AG20443 (cell line): ENCODE data around the gene ZNF574.
A peak's percentile ranks its signal among the peaks of the same experiment; 100 is the strongest.
"Not testable (repeated sequence)": the region's sequence is repeated elsewhere in the genome, so short reads cannot be mapped to it uniquely, and the experiment has no call there.

ENCODE experiments used
- DNase-seq: peaks from one replicate; pipeline ENCODE4 v3.0.0; 2012; ENCODE audit warnings: low spot score, mixed read lengths

The ZNF574 gene

DNA sequence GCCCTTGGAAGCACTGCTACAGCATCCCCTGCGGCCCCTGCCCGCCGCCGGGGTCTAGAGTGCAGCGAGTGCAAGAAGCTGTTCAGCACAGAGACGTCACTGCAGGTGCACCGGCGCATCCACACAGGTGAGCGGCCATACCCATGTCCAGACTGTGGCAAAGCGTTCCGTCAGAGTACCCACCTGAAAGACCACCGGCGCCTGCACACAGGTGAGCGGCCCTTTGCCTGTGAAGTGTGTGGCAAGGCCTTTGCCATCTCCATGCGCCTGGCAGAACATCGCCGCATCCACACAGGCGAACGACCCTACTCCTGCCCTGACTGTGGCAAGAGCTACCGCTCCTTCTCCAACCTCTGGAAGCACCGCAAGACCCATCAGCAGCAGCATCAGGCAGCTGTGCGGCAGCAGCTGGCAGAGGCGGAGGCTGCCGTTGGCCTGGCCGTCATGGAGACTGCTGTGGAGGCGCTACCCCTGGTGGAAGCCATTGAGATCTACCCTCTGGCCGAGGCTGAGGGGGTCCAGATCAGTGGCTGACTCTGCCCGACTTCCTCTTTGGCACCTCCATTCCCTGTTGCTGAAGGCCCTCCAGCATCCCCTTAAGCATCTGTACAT, 4.9 kb downstream of the ZNF574 start:
- no peak for DNase-seq

DNA sequence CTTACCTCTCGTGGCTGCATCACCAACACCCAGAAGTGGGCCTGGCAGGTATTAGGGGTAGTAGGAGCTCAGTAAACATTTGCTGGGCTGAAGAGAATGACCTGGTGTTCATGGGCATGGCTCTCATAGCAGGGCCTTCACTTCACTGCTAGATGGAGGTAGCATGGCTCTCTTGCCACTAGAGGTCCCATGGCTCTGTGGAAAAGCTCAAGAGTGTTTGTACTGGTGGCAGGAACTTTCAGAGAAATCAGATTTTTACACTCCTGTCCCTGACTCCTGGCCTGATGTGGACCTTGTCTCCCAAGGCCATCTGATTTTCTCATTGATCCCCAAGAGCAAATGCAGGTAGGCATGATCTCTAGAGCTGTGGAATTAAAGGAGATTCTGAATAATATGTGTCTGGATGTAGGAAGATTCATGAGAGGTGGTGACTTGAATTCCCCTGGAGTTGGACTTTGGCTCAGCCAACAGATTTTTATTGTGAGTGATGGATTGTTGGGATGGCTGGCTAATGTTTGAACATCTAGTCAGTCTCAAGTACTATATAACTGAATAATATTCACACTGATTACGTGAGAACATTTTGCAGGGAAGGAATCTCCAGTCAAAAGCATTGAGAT, 5.7 kb downstream of the ZNF574 start:
- DNase-seq, result peak; percentile 71

DNA sequence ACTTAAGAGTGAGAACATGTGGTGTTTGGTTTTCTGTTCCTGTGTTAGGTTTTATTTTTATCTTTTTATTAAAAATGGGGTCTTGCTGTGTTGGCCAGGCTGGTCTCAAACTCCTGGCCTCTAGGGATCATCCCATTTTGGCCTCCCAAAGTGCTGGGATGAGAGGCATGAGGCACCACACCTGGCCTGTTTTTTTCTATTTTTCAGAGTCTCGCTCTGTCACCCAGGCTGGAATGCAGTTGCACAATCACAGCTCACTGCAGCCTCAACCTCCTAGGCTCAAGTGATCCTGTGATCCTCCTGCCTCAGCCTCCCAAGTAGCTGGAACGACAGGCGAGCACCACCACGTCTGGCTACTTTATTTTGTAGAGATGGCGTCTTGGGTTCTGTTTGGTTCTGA, 7.6 kb downstream of the ZNF574 start:
- no peak for DNase-seq

DNA sequence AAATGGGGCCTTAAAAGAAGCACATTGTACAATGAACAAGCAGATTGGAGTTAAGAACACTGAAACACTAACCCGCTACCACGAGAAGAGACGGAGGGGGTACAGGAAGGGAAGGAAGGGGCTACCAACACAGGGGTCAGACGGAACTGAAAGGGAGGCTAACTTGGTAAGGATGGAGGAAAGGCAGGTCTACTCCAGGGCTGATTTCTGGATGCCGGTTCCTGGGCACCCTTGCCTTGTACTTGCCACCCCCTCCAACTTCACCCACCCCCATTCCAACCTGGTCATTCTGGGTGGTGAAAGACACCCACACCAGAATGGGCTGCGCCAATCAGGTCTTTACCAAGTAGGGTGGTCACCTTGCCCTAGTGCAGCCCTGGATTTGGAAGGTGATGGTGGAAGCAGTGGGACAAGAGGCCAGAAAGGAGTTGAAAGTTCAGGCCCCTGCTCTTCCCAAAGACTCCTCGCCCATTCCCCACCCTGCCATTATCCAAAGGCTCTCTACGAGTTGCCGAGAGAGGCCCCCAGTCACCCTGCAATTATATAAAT, 10.3 kb downstream of the ZNF574 start:
- DNase-seq, result no peak

DNA sequence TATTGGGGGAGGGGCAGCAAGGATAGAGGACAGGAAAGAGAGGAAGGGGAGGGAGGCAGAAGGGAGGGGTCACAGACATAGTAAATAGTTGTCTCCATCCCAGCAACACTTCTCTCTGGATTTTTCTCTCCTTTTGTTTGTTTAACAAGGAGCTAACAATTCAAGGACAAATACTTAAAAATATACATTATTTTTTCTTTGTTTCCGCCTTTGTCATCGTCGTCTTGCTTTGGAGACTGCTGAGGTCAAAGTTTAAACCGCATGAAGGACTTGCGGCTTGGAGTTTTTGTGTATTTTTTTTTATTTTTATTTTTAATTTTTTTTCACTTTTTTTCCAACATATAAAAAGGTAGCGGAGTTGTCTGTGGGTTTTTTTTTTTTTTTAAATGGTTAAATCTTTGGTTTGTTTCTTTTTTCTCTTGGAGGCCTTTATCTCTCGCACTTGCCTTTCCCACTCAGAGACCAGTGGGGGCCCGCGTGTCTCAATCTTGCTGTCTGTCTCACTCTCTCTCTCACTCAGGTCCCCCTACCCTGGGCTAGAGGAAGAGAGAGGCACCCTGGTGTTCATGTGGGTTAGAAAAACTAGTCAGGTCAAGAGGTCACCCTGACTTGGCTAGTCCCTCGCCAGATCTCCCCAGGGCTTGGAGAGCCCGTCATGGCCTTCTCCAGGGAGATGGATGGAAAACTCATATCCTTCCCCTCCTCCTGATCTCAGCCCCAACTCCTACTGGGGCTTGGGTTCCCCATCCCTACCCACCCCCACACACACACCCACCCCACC, 11.0 kb downstream of the ZNF574 start:
- no peak for DNase-seq

DNA sequence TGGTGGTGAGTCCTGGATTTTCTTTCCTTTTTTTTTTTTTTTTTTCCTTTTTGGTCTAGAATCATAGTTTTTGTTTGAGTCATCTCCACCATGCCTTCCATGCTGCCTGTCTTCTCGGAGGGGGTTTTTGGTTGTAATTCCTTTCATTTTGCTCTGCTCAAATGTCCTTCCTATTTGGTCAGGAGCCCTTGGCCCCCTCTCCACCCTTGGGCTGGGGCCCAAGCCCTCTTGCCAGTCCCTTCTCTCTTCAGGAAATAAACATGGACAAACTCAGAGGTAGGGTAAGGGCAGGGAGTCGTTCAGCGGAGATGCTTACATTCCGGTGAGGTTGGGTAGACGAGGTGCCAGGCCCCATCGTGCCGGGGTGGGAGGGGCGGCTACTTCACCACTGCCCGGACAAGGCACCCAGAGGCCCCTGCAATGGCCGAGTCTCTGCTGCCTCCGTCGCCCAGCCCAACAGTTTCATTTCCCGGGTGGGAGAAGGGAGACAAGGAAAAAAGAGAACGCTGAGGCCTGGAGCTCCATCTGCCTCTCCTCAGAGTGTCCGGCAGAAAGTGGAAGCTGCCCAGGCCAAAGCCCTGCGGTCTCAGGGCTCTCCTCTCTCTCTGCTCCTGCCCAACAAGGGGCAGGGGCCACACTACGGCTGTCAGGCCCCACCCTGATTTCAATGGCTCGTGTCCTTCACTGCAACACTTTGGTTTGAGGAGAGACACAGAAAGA, 12.7 kb downstream of the ZNF574 start:
- DNase-seq, result peak; percentile 84

DNA sequence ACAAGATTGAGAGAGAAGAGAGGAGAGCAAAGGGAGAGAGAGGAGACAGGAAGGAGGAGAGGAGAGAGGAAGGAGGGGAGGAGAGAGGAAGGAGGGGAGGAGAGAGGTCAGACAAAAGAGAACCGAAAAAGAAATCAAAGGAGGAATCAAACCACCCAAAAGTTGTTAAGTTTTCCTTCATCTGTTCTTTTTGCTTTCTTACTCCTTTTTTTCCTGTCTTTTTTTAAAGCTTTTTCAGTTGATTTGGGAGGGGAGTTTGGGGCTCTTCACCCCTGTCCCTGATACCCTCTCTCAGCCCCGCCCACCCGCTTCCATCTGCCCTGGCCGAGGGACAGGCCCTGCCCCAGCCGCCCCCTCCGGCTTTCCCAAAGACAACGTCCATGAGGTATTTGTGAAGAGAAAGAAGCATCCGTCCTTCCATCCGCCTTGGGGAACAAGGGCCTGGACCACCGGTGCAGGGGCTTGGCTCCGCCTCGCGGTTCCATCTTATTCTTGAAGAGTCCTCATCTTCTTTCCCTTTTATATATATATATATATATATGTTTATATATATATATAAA, 13.3 kb downstream of the ZNF574 start:
- DNase-seq, result no peak

DNA sequence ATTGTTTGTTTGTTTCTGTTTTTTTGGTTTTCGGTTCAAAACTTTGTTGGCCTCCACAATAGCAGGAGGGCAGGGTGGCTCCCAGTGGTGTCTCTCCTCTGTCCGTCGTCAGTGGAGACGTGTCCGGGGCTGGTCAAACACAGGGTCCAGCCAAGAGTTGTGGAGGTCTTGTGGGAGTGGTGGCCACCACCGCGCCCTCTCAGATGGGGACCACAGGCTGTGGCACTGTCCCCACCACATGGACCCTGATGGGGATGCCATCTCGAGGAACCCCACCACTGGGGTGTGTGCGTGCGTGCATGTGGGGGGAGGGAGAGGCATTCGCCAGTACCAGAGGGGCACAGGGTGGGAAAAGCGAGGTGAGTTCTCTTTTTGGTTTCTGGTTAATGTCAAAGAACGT, 13.8 kb downstream of the ZNF574 start:
- DNase-seq, result no peak

DNA sequence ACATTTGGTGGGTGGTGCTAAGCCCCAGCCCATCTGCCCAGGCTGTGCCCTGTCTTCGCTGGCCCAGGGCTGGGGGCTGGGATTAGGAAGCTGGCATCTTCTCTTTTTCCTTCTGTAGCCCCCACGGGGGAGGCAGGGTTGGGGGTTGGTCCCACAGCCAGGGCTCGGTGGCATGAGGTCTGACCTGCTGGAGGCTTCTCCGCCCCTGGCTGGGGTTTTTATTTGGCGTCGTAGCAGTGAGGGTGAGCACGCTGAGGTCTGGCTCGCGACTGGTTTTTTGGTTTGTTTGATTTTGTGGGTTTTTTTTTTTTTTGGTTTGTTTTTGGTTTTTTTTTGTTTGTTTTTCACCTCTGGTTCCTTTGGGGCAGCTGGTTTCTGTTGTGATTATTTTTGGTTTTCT, 14.7 kb downstream of the ZNF574 start:
- DNase-seq, result no peak

DNA sequence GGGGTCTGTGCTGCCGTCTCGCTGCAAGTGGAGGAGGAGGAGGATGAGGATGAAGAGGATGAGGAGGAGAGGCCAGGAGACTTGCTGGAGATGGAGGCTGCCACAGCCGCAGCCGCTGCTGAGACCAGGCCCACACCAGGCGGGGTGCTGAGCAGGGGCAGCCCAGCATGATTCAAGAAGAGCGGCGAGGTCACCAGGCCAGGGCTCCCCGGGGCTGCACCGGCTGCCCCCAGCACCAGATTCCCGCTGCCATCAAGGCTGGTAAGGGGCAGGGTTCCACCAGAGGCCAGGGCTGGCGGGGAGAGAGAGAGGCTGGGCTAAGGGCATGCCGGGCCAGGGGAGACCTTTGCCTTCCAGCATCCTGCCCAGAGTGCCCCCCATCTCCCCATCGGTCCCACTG, 15.3 kb downstream of the ZNF574 start:
- DNase-seq, result no peak

DNA sequence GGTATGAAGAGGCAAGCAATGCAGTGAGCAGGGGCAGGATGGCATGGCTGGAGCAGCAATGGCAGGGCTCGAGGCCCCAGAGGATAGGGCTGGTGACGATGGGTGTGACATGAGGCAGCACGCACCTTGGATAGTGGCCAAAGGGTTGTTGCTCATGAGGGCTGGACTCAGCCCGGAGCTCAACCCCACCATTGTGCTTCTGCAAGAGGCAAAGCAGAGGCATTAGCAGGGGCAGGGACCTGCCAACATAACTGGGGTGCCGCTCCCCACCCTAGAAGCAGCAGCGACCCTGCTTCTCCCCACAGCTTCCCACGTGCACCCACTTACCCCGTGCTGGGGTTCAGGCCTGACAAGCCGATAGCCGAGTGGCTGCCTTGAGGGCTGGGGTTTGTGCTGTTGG, 15.8 kb downstream of the ZNF574 start:
- DNase-seq, result peak; percentile 80

DNA sequence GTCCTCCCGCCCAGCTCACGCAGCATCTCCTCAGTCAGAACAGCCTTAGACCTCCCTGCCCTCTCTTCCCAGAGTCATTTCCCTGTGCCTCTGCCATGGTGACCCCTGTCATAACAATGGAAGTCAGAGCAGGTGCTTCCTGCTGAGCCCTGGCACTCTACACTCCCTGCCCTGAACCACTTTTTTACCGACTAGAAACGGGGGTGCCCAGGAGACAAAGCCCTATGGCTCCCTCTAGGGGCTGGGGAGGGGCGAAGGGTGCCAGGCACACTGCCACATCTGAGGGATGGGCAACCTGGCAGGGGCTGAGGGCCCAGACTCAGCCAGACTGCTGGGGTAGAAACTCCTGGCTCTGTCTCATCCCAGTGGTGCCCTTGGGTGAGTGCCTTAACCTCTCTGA, 16.4 kb downstream of the ZNF574 start:
- no peak for DNase-seq

DNA sequence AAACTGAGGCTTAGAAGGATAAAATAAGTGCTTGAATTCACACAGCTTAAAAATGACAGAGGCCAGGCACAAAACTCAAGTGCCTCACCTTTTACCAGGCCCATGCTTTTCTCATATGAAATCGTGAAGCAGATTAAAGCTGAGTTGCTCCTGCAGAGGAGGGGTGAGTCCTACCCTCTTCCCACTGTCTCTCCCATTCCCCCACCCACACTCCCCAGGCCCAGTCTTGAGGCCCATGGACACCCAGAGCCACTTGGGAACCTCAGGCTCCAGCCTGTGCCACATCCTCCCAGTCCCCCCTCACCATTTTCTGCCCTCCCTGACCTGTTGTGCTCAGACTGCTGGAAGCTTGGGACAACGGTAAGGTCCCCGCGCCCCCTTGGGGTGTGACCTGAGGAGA, 17.5 kb downstream of the ZNF574 start:
- no peak for DNase-seq

DNA sequence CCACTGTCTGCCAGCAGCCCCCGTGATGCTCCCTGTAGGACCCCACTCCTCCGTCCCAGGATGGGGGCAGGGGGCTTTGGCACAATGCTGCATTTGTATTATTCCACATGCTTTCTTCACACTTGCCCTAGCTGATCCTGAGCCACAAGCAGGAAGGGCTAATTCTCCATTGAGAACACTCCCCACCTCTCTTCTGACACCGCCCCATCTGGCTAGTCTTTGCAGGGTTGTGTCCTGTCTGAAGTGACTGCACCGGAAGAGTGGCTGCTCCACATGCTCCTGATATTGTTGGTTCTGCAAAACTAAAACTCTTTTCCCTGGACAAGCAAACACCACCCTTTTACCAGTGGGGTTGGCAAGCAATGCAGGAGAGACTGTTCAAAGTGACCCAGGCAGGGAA, 18.0 kb downstream of the ZNF574 start:
- DNase-seq, result no peak

DNA sequence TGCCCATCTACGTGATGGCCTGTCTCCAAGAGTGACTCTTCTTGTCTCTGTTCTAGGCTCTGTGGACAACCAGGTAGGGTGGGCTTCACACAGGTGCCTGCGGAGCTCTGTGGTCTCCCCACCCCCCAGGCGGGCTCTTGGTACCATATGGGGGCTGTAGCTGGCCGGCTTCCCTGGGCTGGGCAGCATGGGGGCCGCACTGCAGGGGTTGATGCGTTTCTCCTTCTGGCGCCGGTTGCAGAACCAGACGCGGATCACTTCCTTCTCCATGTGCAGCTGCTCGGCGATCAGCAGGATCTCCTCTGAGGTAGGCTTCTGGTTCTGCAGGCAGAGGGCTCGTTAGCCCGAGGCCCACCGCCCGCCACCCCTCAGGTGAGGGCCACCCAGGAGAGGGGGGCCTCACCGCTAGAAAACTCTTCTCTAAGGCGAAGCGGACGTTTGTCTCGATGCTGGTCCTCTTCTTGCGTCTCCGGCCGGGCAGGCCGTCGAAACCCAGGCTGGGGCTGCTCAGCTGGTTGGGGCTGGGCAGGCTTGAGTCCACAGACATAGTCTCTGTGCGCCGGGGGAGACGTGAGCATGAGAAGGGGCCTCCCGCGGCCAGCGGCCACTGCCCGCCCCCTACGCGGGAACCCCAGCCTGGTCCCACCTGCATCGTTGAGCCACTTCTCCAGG, 19.3 kb downstream of the ZNF574 start:
- no peak for DNase-seq

DNA sequence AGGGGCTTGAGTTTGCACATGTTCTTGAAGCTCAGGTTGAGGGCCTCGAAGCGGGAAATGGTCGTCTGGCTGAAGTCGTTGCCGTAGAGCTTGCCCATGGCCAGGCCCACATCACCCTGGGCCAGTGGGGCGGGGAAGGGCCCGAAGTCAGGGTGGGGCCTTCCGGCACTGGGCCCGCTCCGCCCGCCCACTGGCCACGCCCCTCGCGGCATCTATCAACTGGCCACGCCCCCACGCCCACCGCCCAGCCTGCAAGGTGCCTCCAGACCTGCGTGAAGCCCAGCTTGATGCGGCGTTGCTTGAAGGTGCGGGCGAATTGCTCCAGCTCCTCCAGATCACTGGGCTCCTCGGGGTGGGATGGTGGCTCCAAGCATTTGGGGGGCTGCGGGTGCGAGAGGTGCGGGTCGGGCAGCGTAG, 19.9 kb downstream of the ZNF574 start:
- no peak for DNase-seq

DNA sequence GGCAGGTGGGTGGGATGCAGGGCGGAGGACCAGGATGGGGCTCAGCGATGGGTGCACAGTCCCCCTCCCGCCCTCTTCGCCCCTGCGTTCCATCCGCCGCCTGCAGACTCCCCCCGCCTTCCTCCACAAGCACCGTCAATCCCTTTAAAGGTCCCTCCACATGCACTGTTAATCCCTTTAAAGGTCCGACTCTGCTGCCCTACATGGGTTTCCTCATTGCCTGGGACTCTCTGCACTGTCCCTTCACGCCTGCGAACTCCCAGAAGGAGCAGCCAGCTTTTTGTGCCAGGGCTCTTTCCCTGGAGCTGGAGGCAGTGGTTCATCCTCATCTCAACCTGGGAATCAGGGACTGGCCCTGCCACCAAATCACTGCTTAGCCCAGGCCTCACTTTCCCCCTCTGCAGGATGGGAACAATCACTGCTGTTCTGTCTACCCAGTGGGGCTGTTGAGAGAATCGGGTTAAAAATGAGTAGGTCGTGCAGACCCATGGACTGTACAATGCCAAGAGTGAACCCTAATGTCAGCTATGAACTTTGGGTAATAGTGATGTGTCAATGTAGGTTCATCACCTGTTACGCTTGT, 20.4 kb downstream of the ZNF574 start:
- no peak for DNase-seq

DNA sequence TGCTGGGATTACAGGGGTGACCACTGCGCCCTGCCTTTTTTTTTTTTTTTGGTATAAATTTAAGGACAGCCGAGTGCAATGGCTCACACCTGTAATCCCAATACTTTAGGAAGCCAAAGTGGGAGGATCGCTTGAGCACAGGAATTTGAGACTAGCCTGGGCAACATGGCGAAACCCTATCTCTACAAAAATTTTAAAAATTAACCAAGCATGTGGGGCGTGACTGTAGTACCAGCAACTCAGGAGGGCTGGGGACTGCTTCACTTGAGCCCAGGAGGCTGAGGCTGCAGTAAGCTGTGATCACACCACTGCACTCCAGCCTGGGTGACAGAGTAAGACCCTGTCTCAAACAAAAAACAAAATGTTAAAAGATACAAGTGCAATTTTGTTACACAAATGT, 21.5 kb downstream of the ZNF574 start:
- no peak for DNase-seq

DNA sequence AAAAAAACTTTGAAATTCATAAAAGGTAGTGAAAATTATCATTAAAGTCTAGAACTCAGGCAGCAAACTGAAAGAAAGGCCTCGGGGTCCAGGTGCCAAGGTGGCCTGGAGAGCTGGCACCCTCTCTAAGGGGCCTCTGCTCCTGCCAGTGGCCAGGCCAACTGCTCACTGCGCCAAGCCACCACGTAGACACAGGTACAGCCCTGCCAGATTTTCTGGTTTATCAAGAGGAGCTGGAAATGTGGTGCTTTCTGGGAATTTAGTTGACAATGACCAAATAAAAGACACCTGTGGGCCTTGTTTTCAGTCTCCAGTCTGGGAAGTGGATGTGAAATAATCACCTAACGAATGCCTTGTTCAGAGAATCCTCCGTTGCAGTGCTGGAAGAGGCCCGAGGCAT, 22.8 kb downstream of the ZNF574 start:
- no peak for DNase-seq

DNA sequence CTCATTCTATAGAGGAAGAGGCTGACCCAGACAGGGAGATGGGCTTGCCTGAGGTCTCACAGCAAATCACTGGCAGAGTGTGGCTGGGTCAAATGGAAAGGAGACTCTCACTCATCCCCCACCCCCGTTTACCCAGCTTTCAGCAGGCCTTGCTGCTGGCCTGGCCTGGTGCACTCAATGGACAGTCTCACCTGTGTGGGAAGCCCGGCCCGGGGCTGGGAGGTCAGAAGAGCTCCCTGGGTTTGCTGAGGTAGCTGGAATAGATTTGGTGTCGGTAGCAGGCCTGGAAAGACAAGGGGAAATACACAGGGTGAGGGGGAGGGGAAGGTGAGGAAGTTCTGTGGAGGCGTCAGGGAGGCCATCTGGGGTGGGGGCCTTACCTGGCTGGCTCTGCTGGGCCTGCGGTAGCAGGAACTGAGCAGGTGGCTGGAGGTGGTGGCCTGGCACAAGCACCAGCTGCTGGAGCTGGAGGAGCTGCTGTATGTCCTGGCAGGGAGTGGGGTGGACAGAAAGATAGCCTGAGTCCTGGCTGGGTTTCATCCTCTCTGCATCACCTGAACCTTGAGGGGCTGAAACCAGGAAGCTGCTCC, 23.5 kb downstream of the ZNF574 start:
- no peak for DNase-seq

DNA sequence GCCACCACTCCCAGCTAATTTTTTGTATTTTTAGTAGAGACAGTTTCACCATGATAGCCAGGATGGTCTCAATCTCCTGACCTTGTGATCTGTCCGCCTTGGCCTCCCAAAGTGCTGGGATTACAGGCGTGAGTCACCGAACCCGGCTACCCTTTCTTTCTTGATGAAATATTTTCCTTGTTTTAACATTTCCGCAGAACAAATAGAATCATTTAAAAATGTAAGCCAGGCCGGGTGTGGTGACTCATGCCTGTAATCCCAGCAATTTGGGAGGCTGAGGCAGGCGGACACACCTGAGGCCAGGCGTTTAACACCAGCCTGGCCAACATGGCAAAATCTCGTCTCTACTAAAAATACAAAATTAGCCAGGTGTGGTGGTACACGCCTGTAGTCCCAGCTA, 24.3 kb downstream of the ZNF574 start:
- not testable (repeated sequence) for DNase-seq
